ENCODE results near the gene TIMM23.
"Not testable (repeated sequence)": the region's sequence is repeated elsewhere in the genome, so short reads cannot be mapped to it uniquely, and the experiment has no call there.

GRCh38 chr10:45981367-45981766 is 9.1 kb downstream of the TIMM23 start:
- not testable (repeated sequence) for TF ChIP-seq CTCF, POLR2AphosphoS5 (IDR thresholded peaks at IDR 0.05)
